ENCODE results near the gene SSTR3. TPM values are rescaled to one million over a fixed set of nuclear protein-coding genes. Genes with fewer than 3 reads are reported as not detected.

SSTR3 gene
- total RNA-seq (0.24 and 0.64 TPM in 2 replicates), polyA plus RNA-seq (0.98 and 3.3 TPM in 2 replicates), polyA minus RNA-seq (1.2 and 5.5 TPM in 2 replicates)
- total RNA-seq (2013) = 1.5 TPM

GRCh38 chr22:37212174-37212906 is at the start of gene SSTR3:
Gene SSTR3 (minus strand): TSS chr22:37212477. CDS start chr22:37207803, 4,674 bp downstream.
- Histone ChIP-seq H3K4me1 (ENCODE audit: control insufficient read depth in 2 of 2, insufficient read depth in 2 of 2, low read length in 2 of 2) (peaks cover 1 to 10% of the 10 kb centered on the region in 2 donors), H3K79me2 (ENCODE audit: control insufficient read depth, insufficient read depth, low read length) (peaks cover 9% of the 10 kb centered on the region), H3K4me3 (ENCODE audit: control extremely low read depth in 1 of 5, extremely low read depth in 1 of 5, insufficient read depth in 1 of 5, low read depth in 2 of 5, low read length in 4 of 5) (no peak within 1 kb of the TSS), H3K9me3 (ENCODE audit: control extremely low read depth in 1 of 3, control insufficient read depth in 2 of 3, insufficient read depth in 1 of 3, low read length in 2 of 3) (no peaks in the 10 kb centered on the region), H3K36me3 (replicated peaks in 1 of 2; ENCODE audit: control extremely low read depth in 1 of 2, control insufficient read depth in 1 of 2, extremely low read depth in 1 of 2, insufficient read depth in 2 of 2, low read length in 1 of 2) (no peaks in the 10 kb centered on the region), H4K20me1 (ENCODE audit: control insufficient read depth, insufficient read depth, low read length, poor library complexity, severe bottlenecking) (no peaks in the 10 kb centered on the region), H3K9ac (ENCODE audit: low read length) (no peak within 1 kb of the TSS), H3K4me2 (replicated peaks; ENCODE audit: low read depth, low read length, poor library complexity, severe bottlenecking) (no peak within 1 kb of the TSS), H2AFZ (ENCODE audit: insufficient read depth, low read depth, low read length, poor library complexity, severe bottlenecking) (no peak within 1 kb of the TSS), H3K27ac (ENCODE audit: low read length in 2 of 2) (no peak within 1 kb of the TSS), H3K27me3 (replicated peaks in 1 of 4; ENCODE audit: control extremely low read depth in 1 of 4, control insufficient read depth in 3 of 4, insufficient read depth in 4 of 4, low read length in 3 of 4) (no peaks in the 10 kb centered on the region)
- ATAC-seq (ENCODE audit: low read depth) (no peak), DNase-seq (no peak)
- intact Hi-C loops (cut with micrococcal nuclease) = no loop called here
- TF ChIP-seq EZH2 (IDR thresholded peaks at IDR 0.05; ENCODE audit: borderline replicate concordance, insufficient read depth, low read depth, low read length, poor library complexity, severe bottlenecking) = no peak
- TF ChIP-seq CTCF (IDR thresholded peaks at IDR 0.05) = no peak
- POLR2A ChIA-PET = no interaction called here
- Mint-ChIP-seq H3K4me3 (no peak within 1 kb of the TSS), H3K4me1 (peaks cover 9% of the 10 kb centered on the region), H3K27ac (peak within 1 kb of the TSS; percentile 53), H3K27me3 (no peaks in the 10 kb centered on the region), H3K9me3 (ENCODE audit: insufficient read depth) (no peaks in the 10 kb centered on the region)
- 87% methylated on average over 23 of the region's 23 CpGs for WGBS (ENCODE audit: insufficient coverage)
- CTCF ChIA-PET = no interaction called here

- TF ChIP-seq CTCF (IDR thresholded peaks at IDR 0.05) (peak; percentile 95), EZH2 (IDR thresholded peaks at IDR 0.05; ENCODE audit: borderline replicate concordance, insufficient read depth, low read depth, low read length, poor library complexity, severe bottlenecking) (no peak)
- Histone ChIP-seq H3K4me3 (ENCODE audit: control extremely low read depth in 1 of 5, extremely low read depth in 1 of 5, insufficient read depth in 1 of 5, low read depth in 2 of 5, low read length in 4 of 5) (no peak overlapping the region), H3K27ac (ENCODE audit: low read length in 2 of 2) (no peak overlapping the region), H4K20me1 (ENCODE audit: control insufficient read depth, insufficient read depth, low read length, poor library complexity, severe bottlenecking) (no peaks in the 10 kb centered on the region), H3K4me1 (ENCODE audit: control insufficient read depth in 2 of 2, insufficient read depth in 2 of 2, low read length in 2 of 2) (peaks cover 27 to 36% of the 10 kb centered on the region in 2 donors), H3K27me3 (replicated peaks in 1 of 4; ENCODE audit: control extremely low read depth in 1 of 4, control insufficient read depth in 3 of 4, insufficient read depth in 4 of 4, low read length in 3 of 4) (no peaks in the 10 kb centered on the region), H3K9ac (ENCODE audit: low read length) (no peak overlapping the region), H2AFZ (ENCODE audit: insufficient read depth, low read depth, low read length, poor library complexity, severe bottlenecking) (peak overlapping the region; percentile 35), H3K79me2 (ENCODE audit: control insufficient read depth, insufficient read depth, low read length) (peaks cover 10% of the 10 kb centered on the region), H3K36me3 (replicated peaks in 1 of 2; ENCODE audit: control extremely low read depth in 1 of 2, control insufficient read depth in 1 of 2, extremely low read depth in 1 of 2, insufficient read depth in 2 of 2, low read length in 1 of 2) (no peaks in the 10 kb centered on the region), H3K4me2 (replicated peaks; ENCODE audit: low read depth, low read length, poor library complexity, severe bottlenecking) (peak overlapping the region; percentile 45), H3K9me3 (ENCODE audit: control extremely low read depth in 1 of 3, control insufficient read depth in 2 of 3, insufficient read depth in 1 of 3, low read length in 2 of 3) (peaks cover 0 to 17% (median 12%) of the 10 kb centered on the region in 3 donors)
- peak overlapping the region; percentile 27 for H3K4me3 Mint-ChIP-seq
- ChIA-PET CTCF (interaction anchor here (0.7 to 13.1 kb wide), 40 partner anchors 10 to 504 kb away, joined by 3 to 377 read pairs (median 6); partner anchors contain the start of genes C1QTNF6, CYTH4 and RAC2), POLR2A (interaction anchor here (1.4 to 3.1 kb wide), 4 partner anchors 16 to 61 kb away, joined by 4 to 17 read pairs (median 6); partner anchors contain the start of gene RAC2)
- peaks cover 31% of the 10 kb centered on the region for H3K4me1 Mint-ChIP-seq
- peak; percentile 85 for ATAC-seq (ENCODE audit: low read depth)
- 23% methylated on average over 14 of the region's 14 CpGs for WGBS (ENCODE audit: insufficient coverage)
- H3K9me3 Mint-ChIP-seq (ENCODE audit: insufficient read depth) = no peaks in the 10 kb centered on the region
- intact Hi-C loops (cut with micrococcal nuclease) = loop anchor here (1.0 to 2.0 kb wide), 4 partner anchors 17 to 95 kb away; partner anchors contain the start of gene RAC2
- DNase-seq = peak; percentile 82
- H3K27ac Mint-ChIP-seq = peak overlapping the region; percentile 12
- no peaks in the 10 kb centered on the region for H3K27me3 Mint-ChIP-seq
These were observed 48.6 kb upstream of the SSTR3 start for GRCh38 chr22:37260901-37261336.

All from B cell (primary cell).